Heart right ventricle (tissue), 16 donors: ENCODE results near the gene MED9. TPM values are rescaled to one million over a fixed set of nuclear protein-coding genes. Genes with fewer than 3 reads are reported as not detected.

Experiments
- ATAC-seq, 8 donors: fragments of 200-7000 bp; cut with Tn5 transposase; one replicate each; pipeline ENCODE4 v1.9.1; 2020; ENCODE audit warnings: mild to moderate bottlenecking in 8 of 8, moderate library complexity in 8 of 8, moderate number of reproducible peaks in 1 of 8
- DNase-seq, 2 donors: peaks; one replicate each; pipeline ENCODE4 v3.0.0-alpha.2; 2020
- H3K27ac ChIP-seq, 10 donors: fragments of 200-600 bp; sonication (generic) in 2 of 10; one replicate each; pipeline versions ENCODE4 v1.5.0 to v1.8.0; 2020 to 2022; ENCODE audit warnings: mild to moderate bottlenecking in 3 of 10
- H3K27me3 ChIP-seq, 7 donors: fragments of 200-600 bp; one replicate each; pipeline ENCODE4 v1.8.0; 2021 to 2022; ENCODE audit warnings: mild to moderate bottlenecking in 2 of 7
- H3K36me3 ChIP-seq, 9 donors: fragments of 200-600 bp; sonication (generic) in 1 of 9; one replicate each; pipeline versions ENCODE4 v1.5.0 to v1.8.0; 2020 to 2022; ENCODE audit warnings: mild to moderate bottlenecking in 2 of 9
- H3K4me1 ChIP-seq, 9 donors: fragments of 200-600 bp; sonication (generic) in 1 of 9; one replicate each; pipeline versions ENCODE4 v1.5.0 to v1.8.0; 2020 to 2022; ENCODE audit warnings: mild to moderate bottlenecking in 4 of 9
- H3K4me3 ChIP-seq, 10 donors: fragments of 200-600 bp; sonication (generic) in 2 of 10; one replicate each; pipeline versions ENCODE4 v1.5.0 to v1.8.0; 2020 to 2022; ENCODE audit warnings: mild to moderate bottlenecking in 7 of 10, moderate library complexity in 2 of 10
- H3K9me3 ChIP-seq, 11 donors: fragments of 200-600 bp in 10 of 11; sonication (generic) in 2 of 11; one replicate each; pipeline versions ENCODE4 v1.5.0 to v1.8.0; 2013 to 2022; ENCODE audit warnings: mild to moderate bottlenecking in 2 of 11, control low read depth in 1 of 11, moderate library complexity in 1 of 11
- WGBS, 2 donors: extraction: QIAGEN DNeasy Blood & Tissue Kit; methylation state at CpG; one replicate each; pipeline ENCODE4 v1.1.7; 2013; ENCODE audit warnings: inconsistent platforms in 1 of 2; 5-methylcytosine and 5-hydroxymethylcytosine counted together
- intact Hi-C, 10 donors: fragments of 100-400 bp; cut with DNase I; formaldehyde crosslinking; loops; one replicate each; pipeline versions ENCODE4 v1.11.1 to v1.14.2; 2022
- polyA plus RNA-seq, 2 donors: library from polyadenylated mRNA; stranded (reverse); fragments of 200-250 nt; gene quantifications; one replicate each; pipeline ENCODE4 v1.2.3, GENCODE V29; 2013
- total RNA-seq, 10 donors: library from RNA; stranded (reverse); fragmentation: NEBNext Ultra II Directional in 3 of 10; extraction: Animal tissue kit (Norgen Biotek cat#: 25700) in 3 of 10; gene quantifications; one replicate each; pipeline versions ENCODE4 v1.2.1 to v1.2.4, GENCODE V29; 2021 to 2023
- TF ChIP-seq, protein P1 (sequence below), 9 donors: fragments of 200-600 bp; sonication (generic) in 2 of 9; IDR thresholded peaks; one replicate each; pipeline versions ENCODE4 v1.5.0 to v1.8.0; 2021 to 2022; ENCODE audit warnings: antibody characterized with exemption in 9 of 9, mild to moderate bottlenecking in 5 of 9, moderate library complexity in 1 of 9
- donor health status: Arrhythmogenic right ventricular cardiomyopathy.
- donor health status: ischemic (EF 13 %, LVEDD 7.1; RV severe dilation, severe dysfunction).
- donor health status: healthy with polysubstance abuse.
- donor health status: DM: no; HTN: yes; CAD: no.
- donor health status: DM: no; HTN: no; CAD: no.
- donor health status: ischemic (EF 25% LVEDD 6.9; RV normal size, moderate dysfunction).
- donor health status: ischemic (EF 25% LVEDD 5.7; RV mildly dilated, moderate dysfunction).
- donor health status: healthy.
- donor health status: DM: yes; HTN: yes; CAD: no.
- donor health status: Ischemic cardiomyopathy.
- donor health status: ischemic (EF 35%, LVEDD 5.7; RV mildly dilated, moderate dysfunction).
- donor health status: nonischemic (EF 11% LVEDD 7.7; RV severe dilation, severe dysfunction).
- donor health status: DM: yes; HTN: yes; CAD: no.
- donor health status: PGD.
- donor health status: ischemic (EF 29% LVEDD 5.4; RV normal size, mild dysfunction).
- donor health status: nonischemic (EF 23%, LVEDD 6.1; RV moderate dilation, normal function).

Gene MED9
- total and polyA plus RNA-seq, 12 donors: 31.4 to 42.0 (median 33.6) TPM

DNA sequence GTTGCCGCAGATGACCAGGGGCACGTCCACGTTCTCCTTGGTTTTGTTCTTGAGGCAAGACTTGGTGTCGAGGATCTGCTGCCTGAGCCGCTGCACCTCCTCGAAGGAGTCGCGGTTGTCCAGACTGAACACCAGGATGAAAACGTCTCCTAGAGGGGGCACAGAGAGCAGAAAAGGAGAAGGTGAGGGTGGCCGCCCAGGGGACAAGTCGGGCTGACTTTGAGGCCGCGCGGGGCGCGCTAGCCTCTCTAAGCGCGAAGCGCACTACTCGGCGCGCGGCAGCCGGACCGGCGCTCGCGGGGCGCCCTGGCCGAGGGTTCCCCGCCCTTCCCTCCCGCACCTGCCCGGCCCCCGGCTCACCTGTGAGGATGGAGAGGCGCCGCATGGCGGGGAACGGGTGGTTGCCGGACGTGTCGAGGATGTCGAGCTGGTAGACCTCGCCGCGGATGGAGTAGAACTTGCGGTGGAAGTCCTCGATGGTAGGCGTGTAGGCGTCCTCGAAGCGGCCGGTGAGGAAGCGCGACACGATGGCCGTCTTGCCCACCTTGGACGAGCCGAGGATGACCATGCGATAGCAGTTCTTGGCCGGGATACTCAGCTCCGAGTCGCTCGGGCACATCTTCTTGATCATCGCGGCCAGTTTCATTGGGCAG, 18.9 kb downstream of the MED9 start:
- DNase-seq (peak in 1 of 2 donors; percentile 41), ATAC-seq (peak in 4 of 8 donors; percentile 0 to 18 (median 4))
- H3K4me3 ChIP-seq: peak overlapping the region; percentile 38 to 75 (median 66)
- H3K27ac ChIP-seq: peak overlapping the region; percentile 56 to 97 (median 90)
- H3K27me3 ChIP-seq: peaks cover 0 to 22% (median 0%) of the 10 kb centered on the region in 7 donors
- WGBS, 2 donors: 1% methylated on average over 57 to 65 of the region's 65 CpGs
- TF ChIP-seq, protein P1, sequence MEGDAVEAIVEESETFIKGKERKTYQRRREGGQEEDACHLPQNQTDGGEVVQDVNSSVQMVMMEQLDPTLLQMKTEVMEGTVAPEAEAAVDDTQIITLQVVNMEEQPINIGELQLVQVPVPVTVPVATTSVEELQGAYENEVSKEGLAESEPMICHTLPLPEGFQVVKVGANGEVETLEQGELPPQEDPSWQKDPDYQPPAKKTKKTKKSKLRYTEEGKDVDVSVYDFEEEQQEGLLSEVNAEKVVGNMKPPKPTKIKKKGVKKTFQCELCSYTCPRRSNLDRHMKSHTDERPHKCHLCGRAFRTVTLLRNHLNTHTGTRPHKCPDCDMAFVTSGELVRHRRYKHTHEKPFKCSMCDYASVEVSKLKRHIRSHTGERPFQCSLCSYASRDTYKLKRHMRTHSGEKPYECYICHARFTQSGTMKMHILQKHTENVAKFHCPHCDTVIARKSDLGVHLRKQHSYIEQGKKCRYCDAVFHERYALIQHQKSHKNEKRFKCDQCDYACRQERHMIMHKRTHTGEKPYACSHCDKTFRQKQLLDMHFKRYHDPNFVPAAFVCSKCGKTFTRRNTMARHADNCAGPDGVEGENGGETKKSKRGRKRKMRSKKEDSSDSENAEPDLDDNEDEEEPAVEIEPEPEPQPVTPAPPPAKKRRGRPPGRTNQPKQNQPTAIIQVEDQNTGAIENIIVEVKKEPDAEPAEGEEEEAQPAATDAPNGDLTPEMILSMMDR (IDR thresholded peaks at IDR 0.05): no peak
- H3K4me1 ChIP-seq: peaks cover 9 to 62% (median 47%) of the 10 kb centered on the region in 9 donors
- H3K36me3 ChIP-seq: peaks cover 0 to 23% (median 15%) of the 10 kb centered on the region in 9 donors
- H3K9me3 ChIP-seq: no peaks in the 10 kb centered on the region
- intact Hi-C loops: loop anchor here (1.0 to 10.0 kb wide), 16 partner anchors 19 to 149 kb away; partner anchors contain the start of gene MED9 (in 1 of the 10)

DNA sequence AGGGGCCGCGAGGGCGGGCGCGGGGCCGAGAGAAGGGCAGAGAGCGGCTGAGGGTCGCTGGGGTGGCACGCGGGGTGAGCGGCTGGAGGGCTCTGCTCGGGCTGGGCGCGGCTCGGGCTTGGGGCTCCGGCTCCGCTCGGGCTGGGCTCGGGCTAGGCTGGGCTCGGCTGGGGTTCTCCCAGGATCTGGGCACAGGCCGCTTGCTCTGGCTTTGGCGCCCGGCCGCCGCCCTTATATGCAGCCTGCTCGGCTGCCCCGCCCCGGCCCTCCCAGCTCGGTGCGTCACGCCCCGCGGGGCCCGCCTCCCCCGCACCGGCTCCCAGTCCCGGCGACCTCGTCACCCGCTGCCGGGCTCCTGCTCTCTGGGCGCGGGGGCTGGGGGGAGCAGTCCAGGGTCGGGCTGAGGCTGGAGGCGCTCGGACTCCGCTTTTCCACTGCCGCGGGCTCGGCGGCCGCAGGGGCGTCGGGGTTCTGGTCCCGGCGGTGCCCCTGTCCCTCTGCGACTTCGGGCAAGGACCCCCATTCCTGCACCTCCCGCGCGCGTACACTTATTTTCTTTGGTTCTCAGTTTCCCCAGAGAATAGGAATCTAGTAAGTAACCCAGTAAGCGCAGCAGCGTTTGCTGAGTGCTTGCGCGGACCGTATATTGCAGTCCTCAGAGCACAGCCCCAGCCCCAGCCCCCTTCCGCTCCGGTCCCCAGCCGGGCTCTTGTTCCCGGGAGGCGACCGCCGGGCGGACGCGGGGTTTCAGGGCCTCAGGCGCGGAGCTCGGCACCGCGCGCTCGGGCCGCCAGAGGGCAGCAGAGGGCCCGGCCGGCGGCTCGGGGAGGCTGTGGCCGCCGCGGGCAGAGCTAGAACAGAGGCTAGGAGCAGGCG, 19.6 kb downstream of the MED9 start, which contains the start of gene RASD1:
Gene RASD1 (minus strand): TSS at position 207 of the 876 bp plus-strand sequence. CDS start 214 bp downstream, outside the sequence.
- Histone ChIP-seq H3K4me1 (peaks cover 9 to 54% (median 41%) of the 10 kb centered on the region in 9 donors), H3K9me3 (no peaks in the 10 kb centered on the region), H3K27ac (peak within 1 kb of the TSS; percentile 83 to 97 (median 90)), H3K36me3 (peaks cover 0 to 16% (median 13%) of the 10 kb centered on the region in 9 donors), H3K27me3 (peaks cover 0 to 22% (median 0%) of the 10 kb centered on the region in 7 donors), H3K4me3 (peak within 1 kb of the TSS; percentile 38 to 75 (median 66))
- intact Hi-C loops: loop anchor here (1.0 to 10.0 kb wide), 15 partner anchors 54 to 148 kb away; no protein-coding TSS in a partner anchor
- WGBS, 2 donors: 0% methylated on average over 92 to 93 of the region's 93 CpGs
- TF ChIP-seq, protein P1 (IDR thresholded peaks at IDR 0.05): peak; percentile 93 to 100 (median 98)
- ATAC-seq (peak; percentile 88 to 95 (median 92)), DNase-seq (peak; percentile 89 to 94)

DNA sequence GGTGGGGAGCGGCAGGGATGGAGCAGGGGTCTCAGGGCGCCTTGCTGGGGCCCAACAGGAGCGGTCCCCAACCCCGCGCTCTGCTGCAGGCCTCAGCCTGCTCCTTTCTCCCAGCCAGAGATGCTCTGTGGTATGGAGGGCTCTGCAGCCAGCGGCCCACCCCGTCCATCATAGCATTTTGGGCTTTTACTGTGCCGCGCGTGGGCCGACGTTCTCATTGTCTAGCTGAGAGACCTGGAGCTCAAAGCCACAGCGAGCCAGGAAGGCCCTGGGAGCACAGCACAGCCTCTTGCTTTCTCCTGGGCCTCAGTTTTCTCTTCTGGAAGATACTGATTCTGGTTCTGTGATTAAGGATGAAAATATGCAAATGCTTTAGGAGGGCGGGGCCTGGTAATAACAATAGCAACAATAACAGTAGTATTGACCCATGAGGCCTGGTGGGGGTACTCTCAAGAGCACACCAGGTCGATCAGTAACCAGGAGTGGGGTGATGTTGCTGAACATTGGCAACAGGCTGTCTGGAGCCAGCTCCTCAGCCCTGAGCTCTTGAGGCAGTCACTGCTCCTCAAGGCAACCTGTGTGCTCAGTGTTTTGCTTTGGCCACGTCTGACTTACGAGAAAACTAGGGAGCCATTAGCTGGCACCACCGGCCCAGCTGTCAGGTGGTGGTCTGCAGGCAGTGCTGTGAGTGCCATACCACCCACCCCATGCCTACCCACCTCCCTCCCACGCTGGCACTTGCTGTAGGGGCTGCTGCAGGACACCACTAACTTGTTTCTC, 20.5 kb downstream of the MED9 start:
- H3K36me3 ChIP-seq: peaks cover 0 to 8% (median 5%) of the 10 kb centered on the region in 9 donors
- peaks cover 0 to 22% (median 0%) of the 10 kb centered on the region in 7 donors for H3K27me3 ChIP-seq
- peak overlapping the region in 9 of 10 donors; percentile 83 to 97 (median 91) for H3K27ac ChIP-seq
- WGBS, 2 donors: 45 to 49% methylated on average over 17 to 19 of the region's 19 CpGs
- no peaks in the 10 kb centered on the region for H3K9me3 ChIP-seq
- TF ChIP-seq, protein P1 (IDR thresholded peaks at IDR 0.05): peak in 6 of 9 donors; percentile 1 to 36 (median 10)
- peak overlapping the region in 9 of 10 donors; percentile 48 to 75 (median 68) for H3K4me3 ChIP-seq
- DNase-seq (no peak), ATAC-seq (no peak)
- intact Hi-C loops: loop anchor here (2.0 to 10.0 kb wide), 11 partner anchors 54 to 148 kb away; no protein-coding TSS in a partner anchor
- peaks cover 9 to 46% (median 35%) of the 10 kb centered on the region in 9 donors for H3K4me1 ChIP-seq
